Fibroblast of the aortic adventitia (primary cell): ENCODE data around the gene SF3A1. TPM values are rescaled to one million over a fixed set of nuclear protein-coding genes. Genes with fewer than 3 reads are reported as not detected.

Experiments
- DNase-seq: peaks from one replicate; pipeline ENCODE4 v3.0.0-alpha.2; 2010; ENCODE audit warnings: low read depth
- H3K4me3 ChIP-seq: 2 replicates; pipeline ENCODE4 v1.5.1; 2011; ENCODE audit warnings: low read depth, mild to moderate bottlenecking, control low read depth, low read length, moderate library complexity
- total RNA-seq: library from RNA; depleted of rRNA; stranded (reverse); fragments of >200 nt; gene quantifications from 2 replicates; pipeline ENCODE4 v1.2.3, GENCODE V29; 2012; ENCODE audit warnings: low replicate concordance
- TF ChIP-seq, protein P1 (sequence below): IDR thresholded peaks from 2 replicates; pipeline ENCODE4 v1.5.1; 2011; ENCODE audit warnings: mild to moderate bottlenecking, low read length, control low read depth, inconsistent platforms; ENCODE audit not compliant: insufficient read depth

The SF3A1 gene
- total RNA-seq, 1 donor: 43.7 TPM

DNA sequence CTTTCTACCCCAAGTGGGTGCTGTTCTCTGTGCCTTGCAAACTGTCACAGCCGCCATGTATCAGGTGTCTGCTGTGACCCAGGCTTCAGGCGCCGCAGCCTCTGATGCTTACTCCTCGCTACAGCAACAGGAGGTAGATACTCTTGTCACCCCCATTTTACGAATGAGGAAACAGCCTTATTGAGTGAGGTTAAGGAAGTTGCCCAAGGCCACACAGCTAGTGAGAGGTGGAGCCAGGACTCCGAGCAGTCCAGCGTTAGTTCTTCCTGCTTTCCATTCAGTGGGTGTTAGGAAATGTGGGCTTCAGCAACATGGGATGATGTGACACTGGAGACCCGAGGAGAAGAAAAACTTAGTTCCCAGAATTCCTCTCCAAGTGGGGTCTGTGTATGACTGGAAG lies 16.2 kb upstream of the SF3A1 start:
- TF ChIP-seq, protein P1, sequence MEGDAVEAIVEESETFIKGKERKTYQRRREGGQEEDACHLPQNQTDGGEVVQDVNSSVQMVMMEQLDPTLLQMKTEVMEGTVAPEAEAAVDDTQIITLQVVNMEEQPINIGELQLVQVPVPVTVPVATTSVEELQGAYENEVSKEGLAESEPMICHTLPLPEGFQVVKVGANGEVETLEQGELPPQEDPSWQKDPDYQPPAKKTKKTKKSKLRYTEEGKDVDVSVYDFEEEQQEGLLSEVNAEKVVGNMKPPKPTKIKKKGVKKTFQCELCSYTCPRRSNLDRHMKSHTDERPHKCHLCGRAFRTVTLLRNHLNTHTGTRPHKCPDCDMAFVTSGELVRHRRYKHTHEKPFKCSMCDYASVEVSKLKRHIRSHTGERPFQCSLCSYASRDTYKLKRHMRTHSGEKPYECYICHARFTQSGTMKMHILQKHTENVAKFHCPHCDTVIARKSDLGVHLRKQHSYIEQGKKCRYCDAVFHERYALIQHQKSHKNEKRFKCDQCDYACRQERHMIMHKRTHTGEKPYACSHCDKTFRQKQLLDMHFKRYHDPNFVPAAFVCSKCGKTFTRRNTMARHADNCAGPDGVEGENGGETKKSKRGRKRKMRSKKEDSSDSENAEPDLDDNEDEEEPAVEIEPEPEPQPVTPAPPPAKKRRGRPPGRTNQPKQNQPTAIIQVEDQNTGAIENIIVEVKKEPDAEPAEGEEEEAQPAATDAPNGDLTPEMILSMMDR: no peak
- DNase-seq: no peak

DNA sequence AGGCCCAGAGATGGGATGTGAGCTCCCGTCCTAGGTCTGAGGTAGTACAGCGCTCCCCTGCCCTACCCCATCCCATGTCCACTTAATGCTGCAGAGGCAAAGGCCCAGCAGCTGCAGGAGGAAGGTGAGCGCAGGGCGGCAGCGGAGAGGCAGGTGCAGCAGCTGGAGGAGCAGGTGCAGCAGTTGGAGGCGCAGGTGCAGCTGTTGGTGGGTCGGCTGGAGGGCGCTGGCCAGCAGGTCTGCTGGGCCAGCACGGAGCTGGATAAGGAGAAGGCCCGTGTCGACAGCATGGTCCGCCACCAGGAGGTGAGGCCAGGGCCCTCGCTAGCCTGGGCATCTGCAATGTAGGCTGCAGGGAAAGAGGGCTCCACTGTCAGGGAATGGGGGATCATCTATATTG lies 15.3 kb upstream of the SF3A1 start:
- TF ChIP-seq, protein P1: no peak
- DNase-seq: no peak
- H3K4me3 ChIP-seq: no peak overlapping the region

More for the DNA sequence above, 16.2 kb upstream of the SF3A1 start:
- H3K4me3 ChIP-seq: no peak overlapping the region

DNA sequence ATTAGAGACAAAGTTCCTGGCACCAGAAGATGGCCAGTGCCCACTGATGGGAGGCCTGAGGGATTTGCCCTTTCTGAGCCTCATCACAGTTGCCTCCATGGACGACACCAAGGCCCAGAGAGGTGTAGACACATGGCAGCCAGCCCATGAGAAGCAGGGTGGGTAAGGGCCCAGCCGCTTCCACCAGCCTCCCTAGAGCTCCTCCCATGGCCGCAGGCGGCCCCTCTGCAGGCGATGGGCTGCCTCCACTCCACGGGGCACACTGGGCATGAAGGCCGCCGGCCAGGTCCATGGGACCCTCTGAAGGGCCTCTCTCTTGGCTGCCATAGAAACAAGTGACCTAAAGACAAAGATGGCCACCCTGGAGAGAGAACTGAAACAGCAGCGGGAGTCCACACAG lies 14.6 kb upstream of the SF3A1 start:
- H3K4me3 ChIP-seq: no peak overlapping the region
- TF ChIP-seq, protein P1: no peak
- DNase-seq: no peak

DNA sequence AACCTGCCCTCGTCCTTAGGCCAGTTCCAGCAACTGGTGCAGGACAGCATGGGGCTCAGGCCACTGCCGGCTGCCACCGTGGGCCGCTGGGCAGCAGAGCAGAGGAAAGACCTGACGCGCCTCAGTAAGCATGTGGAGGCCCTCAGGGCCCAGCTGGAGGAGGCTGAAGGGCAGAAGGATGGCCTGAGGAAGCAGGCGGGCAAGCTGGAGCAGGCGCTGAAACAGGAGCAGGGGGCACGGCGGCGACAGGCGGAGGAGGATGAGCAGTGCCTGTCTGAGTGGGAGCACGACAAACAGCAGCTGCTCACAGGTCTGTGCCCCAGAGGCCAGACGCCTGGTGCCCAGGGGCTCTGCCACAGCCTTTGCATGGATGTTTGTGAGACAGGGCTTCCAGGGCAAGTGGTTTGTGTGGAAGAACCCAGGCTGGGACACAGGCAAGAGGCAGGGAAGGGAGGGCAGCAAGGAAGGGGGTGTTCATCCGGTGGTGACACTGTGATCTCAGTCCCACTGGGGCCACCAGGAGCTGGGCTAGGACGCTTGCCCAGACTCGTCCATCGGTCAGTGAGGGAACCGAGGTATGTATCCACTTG lies 14.0 kb upstream of the SF3A1 start:
- DNase-seq: no peak
- no peak overlapping the region for H3K4me3 ChIP-seq
- TF ChIP-seq, protein P1: no peak

DNA sequence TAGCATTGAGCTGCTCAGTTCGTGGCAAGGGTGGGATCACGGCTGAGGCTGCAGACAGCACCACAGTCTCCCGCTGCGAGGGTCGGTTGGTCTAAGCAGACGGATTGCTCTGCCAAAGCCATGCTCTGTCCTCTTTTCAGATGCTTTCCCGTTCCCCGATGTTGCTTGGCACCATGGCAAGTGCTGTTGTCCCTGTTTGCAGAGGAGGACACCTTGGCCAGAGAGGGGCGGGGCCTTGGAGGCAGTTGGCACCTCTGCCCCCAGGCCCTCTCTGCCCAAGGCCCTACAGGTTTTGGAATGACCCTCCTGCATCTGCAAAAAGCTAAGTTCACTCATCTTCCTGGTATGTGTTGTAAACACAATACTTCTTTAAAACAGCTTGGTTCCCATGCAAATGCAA lies 11.7 kb upstream of the SF3A1 start:
- H3K4me3 ChIP-seq: no peak overlapping the region
- no peak for DNase-seq
- TF ChIP-seq, protein P1: no peak

DNA sequence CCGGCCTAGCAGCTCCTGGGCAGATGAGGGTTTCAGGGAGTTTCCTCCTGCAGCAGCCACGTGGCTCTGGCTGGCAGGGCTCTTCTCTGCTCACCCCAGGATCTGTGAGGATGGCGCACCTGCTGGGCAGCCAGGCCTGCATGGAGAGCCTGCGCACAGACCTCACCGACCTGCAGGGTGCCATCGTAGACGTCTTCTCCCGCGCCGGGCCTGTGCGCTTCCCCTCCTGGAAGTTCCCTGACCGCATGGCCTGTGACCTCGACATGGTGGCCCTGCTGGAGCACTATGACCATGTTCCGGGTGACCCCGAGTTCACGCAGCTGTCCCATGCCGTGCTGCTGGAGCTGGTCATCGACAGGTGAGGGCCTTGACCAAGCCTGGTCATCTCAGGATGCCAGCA lies 9.2 kb upstream of the SF3A1 start:
- DNase-seq: no peak
- no peak overlapping the region for H3K4me3 ChIP-seq
- TF ChIP-seq, protein P1: no peak

DNA sequence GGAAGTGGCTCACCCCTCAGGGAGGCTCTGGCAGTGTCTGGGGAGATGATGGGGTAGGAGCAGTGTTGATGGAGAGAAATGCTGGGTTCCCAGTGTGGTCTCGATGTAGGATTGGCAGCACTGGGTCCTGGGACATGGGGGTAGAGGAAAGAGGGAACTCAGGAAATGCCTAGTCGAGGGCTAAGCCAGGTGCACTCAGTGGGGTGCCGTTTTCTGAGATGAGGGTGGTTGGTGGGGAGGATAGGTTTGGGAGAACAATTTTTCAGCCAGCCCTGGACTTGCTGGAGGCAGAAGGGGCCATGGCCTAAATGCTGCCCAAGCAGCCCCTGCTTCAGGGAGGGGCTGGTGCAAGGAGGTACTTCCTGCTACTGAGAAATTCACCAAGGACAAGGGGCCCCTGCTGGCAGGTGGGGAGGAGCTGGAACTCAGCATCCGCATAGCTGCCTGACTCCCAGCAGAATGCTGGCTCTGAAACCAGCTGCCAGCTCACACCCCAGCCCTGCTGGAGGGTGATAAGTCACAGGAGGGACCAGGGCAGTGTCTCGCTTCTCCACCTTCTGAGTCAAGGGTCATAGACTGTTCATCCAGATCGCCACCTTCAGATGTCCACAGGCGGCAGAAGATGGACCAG lies 6.1 kb upstream of the SF3A1 start:
- TF ChIP-seq, protein P1: no peak
- no peak overlapping the region for H3K4me3 ChIP-seq
- no peak for DNase-seq
